Upper lobe of left lung (tissue), 6 donors: ENCODE measurements around the gene WWC1. TPM values are rescaled to one million over a fixed set of nuclear protein-coding genes. Genes with fewer than 3 reads are reported as not detected.
A peak's percentile ranks its signal among the peaks of the same experiment; 100 is the strongest.

Experiments used
- ATAC-seq, 2 donors: fragments of 200-7000 bp; cut with Tn5 transposase; one replicate each; pipeline ENCODE4 v1.9.1; 2022; ENCODE audit warnings: mild to moderate bottlenecking in 2 of 2, moderate library complexity in 2 of 2; ENCODE audit not compliant: low FRiP score in 2 of 2
- DNase-seq, 2 donors: peaks; one replicate each; pipeline ENCODE4 v3.0.0-alpha.2; 2019 to 2020
- H3K27ac ChIP-seq, 4 donors: fragments of 200-600 bp; sonication (generic); one replicate each; pipeline ENCODE4 v1.5.1; 2016 to 2019
- H3K27me3 ChIP-seq, 4 donors: fragments of 200-600 bp; sonication (generic); one replicate each; pipeline ENCODE4 v1.5.1; 2017 to 2019
- H3K36me3 ChIP-seq, 4 donors: fragments of 200-600 bp; sonication (generic); one replicate each; pipeline ENCODE4 v1.5.1; 2016 to 2019
- H3K4me1 ChIP-seq, 4 donors: fragments of 200-600 bp; sonication (generic); one replicate each; pipeline ENCODE4 v1.5.1; 2018 to 2019
- H3K4me3 ChIP-seq, 4 donors: fragments of 200-600 bp; sonication (generic); one replicate each; pipeline ENCODE4 v1.5.1; 2017 to 2019; ENCODE audit warnings: mild to moderate bottlenecking in 2 of 4, moderate library complexity in 1 of 4
- H3K9me3 ChIP-seq, 4 donors: fragments of 200-600 bp; sonication (generic); one replicate each; pipeline ENCODE4 v1.5.1; 2018 to 2019
- EP300 ChIP-seq, 4 donors: sonication (generic); formaldehyde crosslinking; IDR thresholded peaks; one replicate each; pipeline ENCODE4 v1.5.1; 2017; ENCODE audit warnings: antibody characterized with exemption in 4 of 4, control low read depth in 2 of 4
- POLR2A ChIP-seq, 4 donors: fragments of 450-650 bp; IDR thresholded peaks; one replicate each; pipeline ENCODE4 v1.5.1; 2016 to 2017; ENCODE audit warnings: antibody characterized with exemption in 4 of 4, mild to moderate bottlenecking in 2 of 4
- POLR2AphosphoS5 ChIP-seq, 2 donors: sonication (generic); formaldehyde crosslinking; IDR thresholded peaks; one replicate each; pipeline ENCODE4 v1.5.1; 2017; ENCODE audit warnings: antibody characterized with exemption in 2 of 2
- WGBS, 2 donors: methylation state at CpG; one replicate each; pipeline ENCODE4 v1.1.5; 2017 to 2018; 5-methylcytosine and 5-hydroxymethylcytosine counted together
- total RNA-seq, 6 donors: library from RNA; depleted of rRNA in 4 of 6; stranded (reverse); fragments of >200 nt in 4 of 6; gene quantifications; one replicate each; pipeline versions ENCODE4 v1.1.0 to v1.2.1, GENCODE V29; 2016 to 2021
- TF ChIP-seq, protein P1 (sequence below), 6 experiments: fragments of 450-650 bp in 4 of 6; fragments of 200-600 bp in 2 of 6; sonication (generic) in 2 of 6; IDR thresholded peaks; one replicate each; pipeline ENCODE4 v1.5.1; 2016 to 2019; ENCODE audit warnings: antibody characterized with exemption in 6 of 6
- donor health status: DM: no; HTN: no; CAD: no; lungs with moderate emphysema.
- donor health status: DM: no; HTN: yes; CAD: no; lungs with severe emphysema.

The WWC1 gene
- total RNA-seq, 6 donors from 2014 or later = 64.9 to 99.1 (median 86.4) TPM

DNA sequence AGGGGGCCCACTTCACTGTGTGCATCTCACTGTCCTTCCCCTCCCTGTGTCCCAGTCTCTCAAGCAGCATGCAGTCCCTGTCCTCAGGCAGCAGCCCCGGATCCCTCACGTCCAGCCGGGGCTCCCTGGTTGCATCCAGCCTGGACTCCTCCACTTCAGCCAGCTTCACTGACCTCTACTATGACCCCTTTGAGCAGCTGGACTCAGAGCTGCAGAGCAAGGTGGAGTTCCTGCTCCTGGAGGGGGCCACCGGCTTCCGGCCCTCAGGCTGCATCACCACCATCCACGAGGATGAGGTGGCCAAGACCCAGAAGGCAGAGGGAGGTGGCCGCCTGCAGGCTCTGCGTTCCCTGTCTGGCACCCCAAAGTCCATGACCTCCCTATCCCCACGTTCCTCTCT lies 132.0 kb downstream of the WWC1 start:
- Histone ChIP-seq H3K9me3 (no peaks in the 10 kb centered on the region), H3K27me3 (no peaks in the 10 kb centered on the region), H3K27ac (no peak overlapping the region), H3K4me3 (no peak overlapping the region), H3K4me1 (no peaks in the 10 kb centered on the region), H3K36me3 (peaks cover 0 to 7% (median 2%) of the 10 kb centered on the region in 4 donors)
- no peak for TF ChIP-seq EP300 (IDR thresholded peaks at IDR 0.05)
- TF ChIP-seq, protein P1, sequence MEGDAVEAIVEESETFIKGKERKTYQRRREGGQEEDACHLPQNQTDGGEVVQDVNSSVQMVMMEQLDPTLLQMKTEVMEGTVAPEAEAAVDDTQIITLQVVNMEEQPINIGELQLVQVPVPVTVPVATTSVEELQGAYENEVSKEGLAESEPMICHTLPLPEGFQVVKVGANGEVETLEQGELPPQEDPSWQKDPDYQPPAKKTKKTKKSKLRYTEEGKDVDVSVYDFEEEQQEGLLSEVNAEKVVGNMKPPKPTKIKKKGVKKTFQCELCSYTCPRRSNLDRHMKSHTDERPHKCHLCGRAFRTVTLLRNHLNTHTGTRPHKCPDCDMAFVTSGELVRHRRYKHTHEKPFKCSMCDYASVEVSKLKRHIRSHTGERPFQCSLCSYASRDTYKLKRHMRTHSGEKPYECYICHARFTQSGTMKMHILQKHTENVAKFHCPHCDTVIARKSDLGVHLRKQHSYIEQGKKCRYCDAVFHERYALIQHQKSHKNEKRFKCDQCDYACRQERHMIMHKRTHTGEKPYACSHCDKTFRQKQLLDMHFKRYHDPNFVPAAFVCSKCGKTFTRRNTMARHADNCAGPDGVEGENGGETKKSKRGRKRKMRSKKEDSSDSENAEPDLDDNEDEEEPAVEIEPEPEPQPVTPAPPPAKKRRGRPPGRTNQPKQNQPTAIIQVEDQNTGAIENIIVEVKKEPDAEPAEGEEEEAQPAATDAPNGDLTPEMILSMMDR (IDR thresholded peaks at IDR 0.05) = no peak
- TF ChIP-seq POLR2AphosphoS5 (IDR thresholded peaks at IDR 0.05) = no peak
- no peak for TF ChIP-seq POLR2A (IDR thresholded peaks at IDR 0.05)
- DNase-seq = peak in 1 of 2 donors; percentile 57
- no peak for ATAC-seq
- 84 to 90% methylated on average over 7 to 8 of the region's 9 CpGs for WGBS, 2 donors

DNA sequence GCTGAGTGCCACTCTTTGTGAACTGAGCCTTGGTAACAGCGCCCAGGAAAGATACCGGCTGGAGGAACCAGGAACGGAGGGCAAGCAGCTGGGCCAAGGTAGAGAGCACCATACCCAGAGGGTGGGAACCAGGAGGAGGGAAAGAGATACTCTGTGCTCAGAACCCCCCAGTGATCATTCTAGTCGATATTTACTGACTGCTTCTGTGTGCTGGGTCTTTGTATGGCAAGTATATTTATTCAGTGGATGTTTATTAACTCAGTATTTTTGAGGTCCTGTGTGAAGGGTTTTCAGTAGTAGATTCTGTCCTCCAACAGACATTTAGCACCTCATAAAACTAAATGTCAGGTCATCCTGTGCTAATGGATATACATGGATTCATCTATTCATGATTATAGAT lies 132.5 kb downstream of the WWC1 start:
- H3K27me3 ChIP-seq = no peaks in the 10 kb centered on the region
- H3K9me3 ChIP-seq = no peaks in the 10 kb centered on the region
- H3K27ac ChIP-seq = no peak overlapping the region
- peaks cover 0 to 7% (median 2%) of the 10 kb centered on the region in 4 donors for H3K36me3 ChIP-seq
- DNase-seq (no peak), ATAC-seq (no peak)
- TF ChIP-seq POLR2AphosphoS5 (IDR thresholded peaks at IDR 0.05) (no peak), EP300 (IDR thresholded peaks at IDR 0.05) (no peak), POLR2A (IDR thresholded peaks at IDR 0.05) (no peak)
- TF ChIP-seq, protein P1 (IDR thresholded peaks at IDR 0.05) = no peak
- 82 to 89% methylated on average over 3 to 4 of the region's 4 CpGs for WGBS, 2 donors
- H3K4me1 ChIP-seq = no peaks in the 10 kb centered on the region
- H3K4me3 ChIP-seq = no peak overlapping the region

DNA sequence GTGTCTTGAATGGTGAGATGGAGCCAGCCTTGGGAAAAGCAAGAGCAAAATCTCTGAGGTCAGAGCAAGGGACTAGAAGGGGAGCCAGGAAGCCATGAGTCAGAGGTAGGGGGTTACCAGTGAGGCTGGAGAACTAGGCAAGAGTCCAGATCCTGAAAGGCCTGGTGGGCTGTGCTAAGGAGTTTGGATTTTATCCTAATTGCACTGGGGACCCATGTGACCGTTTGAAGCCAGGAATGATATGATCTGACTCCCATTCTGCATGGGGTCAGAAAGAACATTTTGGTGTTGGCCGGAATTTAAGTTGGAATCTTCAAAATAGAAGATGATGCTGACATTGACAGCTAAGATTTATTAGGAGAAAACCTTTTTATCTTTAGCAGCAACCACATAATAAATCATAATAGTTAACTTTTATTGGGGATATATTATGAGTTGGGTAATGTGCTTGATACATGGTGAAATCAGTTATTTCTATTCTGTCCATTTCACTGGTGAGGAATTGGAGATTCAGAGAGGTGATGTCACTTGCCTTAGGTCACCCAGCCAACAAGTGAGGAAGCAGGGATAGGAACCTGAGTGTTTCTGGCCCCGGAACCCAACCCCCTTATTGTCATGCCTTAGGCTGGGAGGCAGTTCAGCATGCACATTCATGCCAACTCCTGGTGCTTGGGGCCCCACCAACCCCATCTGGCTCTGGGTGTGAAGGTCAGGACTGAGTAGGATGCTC lies 133.3 kb downstream of the WWC1 start:
- no peaks in the 10 kb centered on the region for H3K27me3 ChIP-seq
- peaks cover 0 to 8% (median 3%) of the 10 kb centered on the region in 4 donors for H3K36me3 ChIP-seq
- no peaks in the 10 kb centered on the region for H3K9me3 ChIP-seq
- no peaks in the 10 kb centered on the region for H3K4me1 ChIP-seq
- 66 to 74% methylated on average over 2 to 3 of the region's 3 CpGs for WGBS, 2 donors
- ATAC-seq (peak in 1 of 2 donors; percentile 34), DNase-seq (no peak)
- H3K4me3 ChIP-seq = no peak overlapping the region
- TF ChIP-seq POLR2AphosphoS5 (IDR thresholded peaks at IDR 0.05) (no peak), POLR2A (IDR thresholded peaks at IDR 0.05) (no peak), EP300 (IDR thresholded peaks at IDR 0.05) (no peak)
- TF ChIP-seq, protein P1 (IDR thresholded peaks at IDR 0.05) = no peak
- H3K27ac ChIP-seq = no peak overlapping the region

DNA sequence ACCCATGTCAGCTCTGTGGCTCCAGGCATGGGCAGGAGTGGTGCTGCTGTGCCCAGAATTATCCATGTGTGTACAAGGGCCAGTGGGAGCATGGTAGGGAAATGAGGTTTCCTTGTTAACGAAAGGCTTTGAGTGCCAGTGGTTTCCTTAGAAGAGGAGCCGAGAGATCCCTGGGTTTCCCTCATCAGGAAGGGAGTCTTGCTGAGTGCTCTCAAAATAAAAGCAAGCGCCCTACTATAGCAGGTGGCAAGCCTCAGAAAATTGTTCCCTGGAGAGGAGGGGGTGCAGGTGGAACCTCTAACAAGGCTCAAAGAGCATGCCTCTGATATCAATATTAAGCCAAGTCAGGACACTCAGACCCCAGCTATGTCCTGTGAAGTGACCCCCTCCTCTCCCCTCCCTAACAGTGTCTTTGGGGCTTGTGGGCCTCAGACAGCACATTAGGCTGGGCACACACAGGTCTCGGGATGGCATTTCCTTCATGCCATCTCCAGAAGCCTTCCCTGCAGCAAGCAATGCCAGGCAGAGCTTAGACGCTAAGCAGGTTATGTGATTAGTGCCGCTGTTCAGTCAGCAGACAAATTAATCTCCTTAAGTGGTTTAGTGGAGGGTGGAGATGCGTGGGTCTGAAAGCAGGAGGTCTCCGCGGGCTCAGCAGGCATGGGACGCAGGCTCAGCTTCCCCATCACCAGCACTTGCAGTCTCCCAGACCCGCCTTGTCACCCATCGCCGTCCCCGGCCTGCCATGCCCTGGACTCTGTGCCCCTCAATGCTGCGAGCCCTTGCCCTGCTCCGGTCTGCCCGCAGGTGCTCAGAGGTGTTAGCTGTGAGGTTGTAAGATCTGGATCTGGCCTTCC lies 134.8 kb downstream of the WWC1 start:
- H3K36me3 ChIP-seq = peaks cover 0 to 13% (median 3%) of the 10 kb centered on the region in 4 donors
- ATAC-seq = no peak
- WGBS, 2 donors = 88 to 90% methylated on average over 13 to 17 of the region's 17 CpGs
- no peak overlapping the region for H3K4me3 ChIP-seq
- no peaks in the 10 kb centered on the region for H3K9me3 ChIP-seq
- H3K27ac ChIP-seq = no peak overlapping the region
- peak in 1 of 2 donors; percentile 61 for DNase-seq
- no peaks in the 10 kb centered on the region for H3K4me1 ChIP-seq
- no peak for TF ChIP-seq POLR2AphosphoS5 (IDR thresholded peaks at IDR 0.05)
- TF ChIP-seq, protein P1 (IDR thresholded peaks at IDR 0.05) = no peak
- TF ChIP-seq POLR2A (IDR thresholded peaks at IDR 0.05) = no peak
- no peak for TF ChIP-seq EP300 (IDR thresholded peaks at IDR 0.05)
- H3K27me3 ChIP-seq = no peaks in the 10 kb centered on the region
